GM12878 (cell line): ENCODE results near the gene SYT1.

Source experiments
- CTCF ChIP-seq, 3 experiments: IDR thresholded peaks in 2 of 3; conservative IDR thresholded peaks in 1 of 3; 2 replicates each; pipeline ENCODE4 v1.5.1; 2011; ENCODE audit warnings: low read depth in 3 of 3, low read length in 3 of 3, mild to moderate bottlenecking in 3 of 3, control low read depth in 2 of 3, moderate library complexity in 2 of 3, inconsistent platforms in 1 of 3, mixed read lengths in 1 of 3; ENCODE audit not compliant: control insufficient read depth in 2 of 3, insufficient read depth in 1 of 3; ENCODE audit errors: extremely low read depth in 1 of 3
- FOXM1 ChIP-seq: IDR thresholded peaks from 2 replicates; pipeline ENCODE4 v1.6.1; 2012; ENCODE audit warnings: low read depth, mild to moderate bottlenecking, inconsistent platforms, low read length, moderate library complexity
- POLR2A ChIP-seq: IDR thresholded peaks from 2 replicates; pipeline ENCODE4 v1.6.1; 2011; ENCODE audit warnings: low read depth, mild to moderate bottlenecking, low read length
- TAF1 ChIP-seq: IDR thresholded peaks from 2 replicates; pipeline ENCODE4 v1.6.1; 2011; ENCODE audit warnings: mild to moderate bottlenecking, low read depth, low read length, borderline replicate concordance
- YY1 ChIP-seq: IDR thresholded peaks from 2 replicates; pipeline ENCODE4 v1.6.1; 2011; ENCODE audit warnings: low read depth, mild to moderate bottlenecking, low read length
- ZNF217 ChIP-seq: fragments of 450-650 bp; IDR thresholded peaks from 2 replicates; pipeline ENCODE4 v1.6.1; 2017; ENCODE audit warnings: antibody characterized with exemption, mild to moderate bottlenecking

- TF ChIP-seq CTCF (IDR thresholded peaks at IDR 0.05 in 2 of 3, conservative IDR thresholded peaks at IDR 0.05 in 1 of 3; ENCODE audit: control insufficient read depth in 2 of 3, extremely low read depth in 1 of 3, insufficient read depth in 1 of 3, low read depth in 3 of 3, low read length in 3 of 3) (no peak), TAF1 (no peak), POLR2A (no peak), YY1 (no peak), FOXM1 (no peak), ZNF217 (no peak)
Observed at GRCh38 chr12:79327465-79327864, 462.9 kb downstream of the SYT1 start.
